LoVo (cell line): ENCODE data around the gene TARBP1.
"Not testable (repeated sequence)": the region's sequence is repeated elsewhere in the genome, so short reads cannot be mapped to it uniquely, and the experiment has no call there.

Experiments used
- DNase-seq: peaks from one replicate; pipeline ENCODE4 v3.0.0-alpha.2; 2016; ENCODE audit warnings: low spot score

TARBP1 gene

GRCh38 chr1:234386122-234386521, 92.9 kb downstream of the TARBP1 start:
- no peak for DNase-seq

- no peak for DNase-seq
Measured at GRCh38 chr1:234381699-234382555, 97.1 kb downstream of the TARBP1 start.

- DNase-seq = not testable (repeated sequence)
Measured at GRCh38 chr1:234379591-234380109, 99.3 kb downstream of the TARBP1 start.

- DNase-seq = no peak
Measured at GRCh38 chr1:234375672-234376071, 103.3 kb downstream of the TARBP1 start.

GRCh38 chr1:234373959-234374254, 105.1 kb downstream of the TARBP1 start:
- DNase-seq = no peak

GRCh38 chr1:234373064-234373958, 105.7 kb downstream of the TARBP1 start, which contains the start of gene COA6:
Gene COA6, plus strand, starts transcription at chr1:234373456. Its CDS starts 11 bp downstream, at chr1:234373467.
- peak; percentile 94 for DNase-seq

GRCh38 chr1:234372011-234372757, 106.8 kb downstream of the TARBP1 start:
- no peak for DNase-seq

- DNase-seq = no peak
Measured at GRCh38 chr1:234371414-234371813, 107.6 kb downstream of the TARBP1 start.

- DNase-seq = peak; percentile 32
Measured at GRCh38 chr1:234369784-234370183, 109.2 kb downstream of the TARBP1 start.

- no peak for DNase-seq
Measured at GRCh38 chr1:234369033-234369430, 109.9 kb downstream of the TARBP1 start.

GRCh38 chr1:234368320-234369032, 110.5 kb downstream of the TARBP1 start:
- no peak for DNase-seq

- no peak for DNase-seq
Measured at GRCh38 chr1:234362558-234362957, 116.4 kb downstream of the TARBP1 start.

GRCh38 chr1:234361102-234361603, 117.8 kb downstream of the TARBP1 start:
- no peak for DNase-seq

- no peak for DNase-seq
Measured at GRCh38 chr1:234357831-234358230, 121.1 kb downstream of the TARBP1 start.

- peak; percentile 52 for DNase-seq
Measured at GRCh38 chr1:234356615-234357269, 122.2 kb downstream of the TARBP1 start.

GRCh38 chr1:234355782-234356510, 123.0 kb downstream of the TARBP1 start:
- no peak for DNase-seq

GRCh38 chr1:234348964-234349363, 130.0 kb downstream of the TARBP1 start:
- DNase-seq = no peak

- DNase-seq = no peak
Measured at GRCh38 chr1:234345237-234345636, 133.7 kb downstream of the TARBP1 start.

- no peak for DNase-seq
Measured at GRCh38 chr1:234342774-234343173, 136.2 kb downstream of the TARBP1 start.
